ENCODE data around the gene MYZAP. TPM values are rescaled to one million over a fixed set of nuclear protein-coding genes. Genes with fewer than 3 reads are reported as not detected.

The MYZAP gene
- total RNA-seq, 1 experiment from 2014 or later: 0.68 TPM

DNA sequence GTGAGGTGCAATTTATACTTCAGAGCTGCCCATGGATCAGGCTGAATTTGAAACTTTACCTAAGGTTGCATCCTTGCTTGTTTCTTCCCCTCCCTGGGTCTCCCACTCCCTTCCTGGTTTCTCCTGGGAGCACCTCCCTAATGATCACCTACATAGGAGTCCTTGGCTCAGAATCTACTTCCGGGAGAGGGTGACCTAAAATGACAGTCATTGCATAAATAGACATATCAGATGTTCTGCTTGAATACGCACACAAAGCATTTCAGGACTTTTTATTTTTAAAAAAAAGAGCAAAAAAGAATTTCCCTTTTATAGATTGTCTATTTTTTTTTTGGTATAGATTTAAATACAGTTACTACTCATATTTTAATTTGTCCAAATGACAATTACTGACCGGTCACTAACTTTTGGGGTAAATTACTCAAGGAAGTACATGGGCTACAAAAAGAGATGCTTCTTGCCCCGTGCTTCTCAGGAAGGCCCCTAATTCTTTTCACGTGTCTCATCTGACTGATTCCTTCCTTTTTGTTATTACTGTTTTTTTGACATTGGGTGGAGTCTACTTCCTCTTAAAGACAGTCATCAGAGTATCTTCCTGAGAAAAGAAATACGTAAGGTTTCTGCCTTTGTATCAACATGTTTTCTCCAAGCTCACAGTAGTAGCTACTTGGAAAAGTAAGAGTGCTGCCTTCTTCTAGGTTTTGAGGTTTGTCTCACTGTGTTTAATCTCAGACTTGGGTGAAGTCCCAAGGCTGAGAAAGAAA is 4.9 kb upstream of the MYZAP start:
- ChIA-PET POLR2A (no interaction called here), CTCF (no interaction called here)
- no peak overlapping the region for H3K27ac Mint-ChIP-seq
- no peak for TF ChIP-seq NR3C1 (CRISPR knock-in tag; conservative IDR thresholded peaks at IDR 0.05; ENCODE audit: low read depth)
- no peak for TF ChIP-seq ZNF671 (CRISPR knock-in tag; IDR thresholded peaks at IDR 0.05)
- TF ChIP-seq FOXP1 (CRISPR knock-in tag; IDR thresholded peaks at IDR 0.05; ENCODE audit: borderline replicate concordance): no peak
- TF ChIP-seq JAZF1 (CRISPR knock-in tag; IDR thresholded peaks at IDR 0.05): no peak
- no peak for TF ChIP-seq TP53 (CRISPR knock-in tag; IDR thresholded peaks at IDR 0.05)
- no peak for ATAC-seq
- DNase-seq (ENCODE audit: low spot score): no peak
- H3K27me3 Mint-ChIP-seq (ENCODE audit: low read depth): peaks cover 24% of the 10 kb centered on the region
- H3K4me1 Mint-ChIP-seq: peaks cover 5% of the 10 kb centered on the region
- H3K4me3 Mint-ChIP-seq: no peak overlapping the region
- peaks cover 14% of the 10 kb centered on the region for H3K9me3 Mint-ChIP-seq
- H3K36me3 Mint-ChIP-seq: no peaks in the 10 kb centered on the region; the same call in 1 of the 2 replicates

DNA sequence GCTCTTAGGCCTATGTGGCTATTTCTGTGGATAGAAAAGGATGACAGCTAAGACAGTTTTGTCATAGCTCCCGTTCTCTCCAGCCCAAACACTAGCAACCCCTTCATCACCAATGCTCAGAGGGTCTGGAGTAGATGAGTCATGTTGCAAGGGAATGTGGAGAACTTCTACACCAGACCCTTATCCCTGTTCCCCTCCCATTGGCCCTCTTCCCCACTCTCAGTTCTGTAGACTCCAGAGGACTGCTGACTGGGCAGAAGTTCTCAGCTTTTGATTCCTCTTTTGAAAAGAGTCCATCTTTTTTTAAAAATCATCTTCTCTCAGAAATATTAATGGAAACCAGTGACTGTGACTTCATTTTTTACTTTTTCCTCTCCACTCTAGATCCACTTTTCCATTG is 2.4 kb upstream of the MYZAP start:
- H3K36me3 Mint-ChIP-seq: no peaks in the 10 kb centered on the region
- H3K4me1 Mint-ChIP-seq: peaks cover 11% of the 10 kb centered on the region
- no peaks in the 10 kb centered on the region for H3K9me3 Mint-ChIP-seq
- no peak overlapping the region for H3K27ac Mint-ChIP-seq
- TF ChIP-seq ZNF232 (CRISPR knock-in tag; IDR thresholded peaks at IDR 0.05) (no peak), JAZF1 (CRISPR knock-in tag; IDR thresholded peaks at IDR 0.05) (no peak), ZNF671 (CRISPR knock-in tag; IDR thresholded peaks at IDR 0.05) (no peak), GTF2I (CRISPR knock-in tag; conservative IDR thresholded peaks at IDR 0.05) (no peak)
- TF ChIP-seq, protein P1, sequence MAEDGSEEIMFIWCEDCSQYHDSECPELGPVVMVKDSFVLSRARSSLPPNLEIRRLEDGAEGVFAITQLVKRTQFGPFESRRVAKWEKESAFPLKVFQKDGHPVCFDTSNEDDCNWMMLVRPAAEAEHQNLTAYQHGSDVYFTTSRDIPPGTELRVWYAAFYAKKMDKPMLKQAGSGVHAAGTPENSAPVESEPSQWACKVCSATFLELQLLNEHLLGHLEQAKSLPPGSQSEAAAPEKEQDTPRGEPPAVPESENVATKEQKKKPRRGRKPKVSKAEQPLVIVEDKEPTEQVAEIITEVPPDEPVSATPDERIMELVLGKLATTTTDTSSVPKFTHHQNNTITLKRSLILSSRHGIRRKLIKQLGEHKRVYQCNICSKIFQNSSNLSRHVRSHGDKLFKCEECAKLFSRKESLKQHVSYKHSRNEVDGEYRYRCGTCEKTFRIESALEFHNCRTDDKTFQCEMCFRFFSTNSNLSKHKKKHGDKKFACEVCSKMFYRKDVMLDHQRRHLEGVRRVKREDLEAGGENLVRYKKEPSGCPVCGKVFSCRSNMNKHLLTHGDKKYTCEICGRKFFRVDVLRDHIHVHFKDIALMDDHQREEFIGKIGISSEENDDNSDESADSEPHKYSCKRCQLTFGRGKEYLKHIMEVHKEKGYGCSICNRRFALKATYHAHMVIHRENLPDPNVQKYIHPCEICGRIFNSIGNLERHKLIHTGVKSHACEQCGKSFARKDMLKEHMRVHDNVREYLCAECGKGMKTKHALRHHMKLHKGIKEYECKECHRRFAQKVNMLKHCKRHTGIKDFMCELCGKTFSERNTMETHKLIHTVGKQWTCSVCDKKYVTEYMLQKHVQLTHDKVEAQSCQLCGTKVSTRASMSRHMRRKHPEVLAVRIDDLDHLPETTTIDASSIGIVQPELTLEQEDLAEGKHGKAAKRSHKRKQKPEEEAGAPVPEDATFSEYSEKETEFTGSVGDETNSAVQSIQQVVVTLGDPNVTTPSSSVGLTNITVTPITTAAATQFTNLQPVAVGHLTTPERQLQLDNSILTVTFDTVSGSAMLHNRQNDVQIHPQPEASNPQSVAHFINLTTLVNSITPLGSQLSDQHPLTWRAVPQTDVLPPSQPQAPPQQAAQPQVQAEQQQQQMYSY (CRISPR knock-in tag; IDR thresholded peaks at IDR 0.05): no peak
- H3K4me3 Mint-ChIP-seq: no peak overlapping the region
- CTCF ChIA-PET: interaction anchor here (1.5 kb wide), 1 partner anchor 29 kb away, joined by 4 read pairs; no protein-coding TSS in a partner anchor
- peaks cover 43% of the 10 kb centered on the region for H3K27me3 Mint-ChIP-seq (ENCODE audit: low read depth)
- DNase-seq (ENCODE audit: low spot score): no peak
- ATAC-seq: no peak
- POLR2A ChIA-PET: no interaction called here

DNA sequence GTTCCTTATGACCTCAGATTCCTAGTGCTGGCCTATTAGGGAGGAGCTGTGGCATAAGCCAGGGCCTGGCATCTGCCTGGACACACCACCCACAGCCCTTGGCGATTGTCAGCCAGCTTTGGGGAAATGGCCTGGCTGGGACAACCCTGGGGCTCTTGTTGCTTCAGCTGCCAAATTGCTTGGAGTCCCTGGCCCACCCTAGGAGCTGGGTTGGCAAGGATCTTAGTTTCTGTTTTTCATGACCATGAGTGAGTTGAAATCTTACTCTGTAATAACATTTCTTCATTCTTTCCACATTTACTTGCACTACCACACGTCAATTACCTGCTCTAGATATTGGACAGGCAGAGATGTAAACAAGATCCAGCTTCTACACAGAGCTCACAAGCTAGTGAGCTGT is 1.9 kb upstream of the MYZAP start:
- no peak for ATAC-seq
- TF ChIP-seq MXD4 (CRISPR knock-in tag; IDR thresholded peaks at IDR 0.05; ENCODE audit: borderline replicate concordance): no peak
- TF ChIP-seq SMAD4 (CRISPR knock-in tag; IDR thresholded peaks at IDR 0.05): no peak
- TF ChIP-seq, protein P2, sequence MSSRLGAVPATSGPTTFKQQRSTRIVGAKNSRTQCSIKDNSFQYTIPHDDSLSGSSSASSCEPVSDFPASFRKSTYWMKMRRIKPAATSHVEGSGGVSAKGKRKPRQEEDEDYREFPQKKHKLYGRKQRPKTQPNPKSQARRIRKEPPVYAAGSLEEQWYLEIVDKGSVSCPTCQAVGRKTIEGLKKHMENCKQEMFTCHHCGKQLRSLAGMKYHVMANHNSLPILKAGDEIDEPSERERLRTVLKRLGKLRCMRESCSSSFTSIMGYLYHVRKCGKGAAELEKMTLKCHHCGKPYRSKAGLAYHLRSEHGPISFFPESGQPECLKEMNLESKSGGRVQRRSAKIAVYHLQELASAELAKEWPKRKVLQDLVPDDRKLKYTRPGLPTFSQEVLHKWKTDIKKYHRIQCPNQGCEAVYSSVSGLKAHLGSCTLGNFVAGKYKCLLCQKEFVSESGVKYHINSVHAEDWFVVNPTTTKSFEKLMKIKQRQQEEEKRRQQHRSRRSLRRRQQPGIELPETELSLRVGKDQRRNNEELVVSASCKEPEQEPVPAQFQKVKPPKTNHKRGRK (CRISPR knock-in tag; IDR thresholded peaks at IDR 0.05; ENCODE audit: borderline replicate concordance): no peak
- TF ChIP-seq, protein P3, sequence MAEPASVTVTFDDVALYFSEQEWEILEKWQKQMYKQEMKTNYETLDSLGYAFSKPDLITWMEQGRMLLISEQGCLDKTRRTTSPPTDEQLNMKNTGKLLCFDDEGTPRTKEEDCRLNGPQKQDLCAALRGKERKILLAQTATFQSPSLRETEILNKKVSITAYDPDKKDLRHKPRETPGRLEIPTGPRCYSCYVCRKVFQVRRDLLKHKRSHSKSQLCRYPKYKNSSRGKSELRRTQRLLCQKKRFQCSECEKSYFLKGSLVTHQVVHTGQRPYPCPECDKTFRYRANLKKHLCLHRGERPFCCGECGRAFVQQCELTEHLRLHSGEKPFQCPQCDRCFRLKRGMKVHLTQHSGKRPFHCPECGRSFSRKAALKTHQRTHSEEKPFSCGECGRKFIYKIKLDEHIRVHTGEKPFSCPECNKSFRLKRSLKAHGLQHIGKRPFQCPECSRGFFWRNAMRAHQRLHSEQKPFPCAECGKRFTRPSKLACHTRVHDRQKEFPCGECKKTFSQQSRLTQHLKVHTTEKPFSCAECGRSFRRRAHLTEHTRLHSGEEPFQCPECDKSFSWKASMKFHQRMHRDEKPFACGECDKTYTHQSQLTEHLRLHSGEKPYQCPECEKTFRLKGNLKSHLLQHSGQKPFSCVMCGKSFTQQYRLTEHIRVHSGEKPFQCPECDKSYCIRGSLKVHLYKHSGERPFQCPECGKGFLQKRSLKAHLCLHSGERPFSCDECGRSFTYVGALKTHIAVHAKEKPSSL (CRISPR knock-in tag; conservative IDR thresholded peaks at IDR 0.05): no peak
- no peak for TF ChIP-seq ZNF232 (CRISPR knock-in tag; IDR thresholded peaks at IDR 0.05)
- no peak for TF ChIP-seq CREM (CRISPR knock-in tag; IDR thresholded peaks at IDR 0.05)
- no peak for TF ChIP-seq KAT7 (CRISPR knock-in tag; IDR thresholded peaks at IDR 0.05; ENCODE audit: borderline replicate concordance)
- no peak for TF ChIP-seq GTF2I (CRISPR knock-in tag; conservative IDR thresholded peaks at IDR 0.05)
- TF ChIP-seq SP1 (CRISPR knock-in tag; conservative IDR thresholded peaks at IDR 0.05): no peak
- no peak for TF ChIP-seq ZNF263 (CRISPR knock-in tag; IDR thresholded peaks at IDR 0.05; ENCODE audit: low read depth)
- TF ChIP-seq GABPB1 (CRISPR knock-in tag; IDR thresholded peaks at IDR 0.05): no peak
- TF ChIP-seq, protein P4, sequence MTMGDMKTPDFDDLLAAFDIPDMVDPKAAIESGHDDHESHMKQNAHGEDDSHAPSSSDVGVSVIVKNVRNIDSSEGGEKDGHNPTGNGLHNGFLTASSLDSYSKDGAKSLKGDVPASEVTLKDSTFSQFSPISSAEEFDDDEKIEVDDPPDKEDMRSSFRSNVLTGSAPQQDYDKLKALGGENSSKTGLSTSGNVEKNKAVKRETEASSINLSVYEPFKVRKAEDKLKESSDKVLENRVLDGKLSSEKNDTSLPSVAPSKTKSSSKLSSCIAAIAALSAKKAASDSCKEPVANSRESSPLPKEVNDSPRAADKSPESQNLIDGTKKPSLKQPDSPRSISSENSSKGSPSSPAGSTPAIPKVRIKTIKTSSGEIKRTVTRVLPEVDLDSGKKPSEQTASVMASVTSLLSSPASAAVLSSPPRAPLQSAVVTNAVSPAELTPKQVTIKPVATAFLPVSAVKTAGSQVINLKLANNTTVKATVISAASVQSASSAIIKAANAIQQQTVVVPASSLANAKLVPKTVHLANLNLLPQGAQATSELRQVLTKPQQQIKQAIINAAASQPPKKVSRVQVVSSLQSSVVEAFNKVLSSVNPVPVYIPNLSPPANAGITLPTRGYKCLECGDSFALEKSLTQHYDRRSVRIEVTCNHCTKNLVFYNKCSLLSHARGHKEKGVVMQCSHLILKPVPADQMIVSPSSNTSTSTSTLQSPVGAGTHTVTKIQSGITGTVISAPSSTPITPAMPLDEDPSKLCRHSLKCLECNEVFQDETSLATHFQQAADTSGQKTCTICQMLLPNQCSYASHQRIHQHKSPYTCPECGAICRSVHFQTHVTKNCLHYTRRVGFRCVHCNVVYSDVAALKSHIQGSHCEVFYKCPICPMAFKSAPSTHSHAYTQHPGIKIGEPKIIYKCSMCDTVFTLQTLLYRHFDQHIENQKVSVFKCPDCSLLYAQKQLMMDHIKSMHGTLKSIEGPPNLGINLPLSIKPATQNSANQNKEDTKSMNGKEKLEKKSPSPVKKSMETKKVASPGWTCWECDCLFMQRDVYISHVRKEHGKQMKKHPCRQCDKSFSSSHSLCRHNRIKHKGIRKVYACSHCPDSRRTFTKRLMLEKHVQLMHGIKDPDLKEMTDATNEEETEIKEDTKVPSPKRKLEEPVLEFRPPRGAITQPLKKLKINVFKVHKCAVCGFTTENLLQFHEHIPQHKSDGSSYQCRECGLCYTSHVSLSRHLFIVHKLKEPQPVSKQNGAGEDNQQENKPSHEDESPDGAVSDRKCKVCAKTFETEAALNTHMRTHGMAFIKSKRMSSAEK (CRISPR knock-in tag; IDR thresholded peaks at IDR 0.05; ENCODE audit: borderline replicate concordance): no peak
- TF ChIP-seq ZNF423 (CRISPR knock-in tag; IDR thresholded peaks at IDR 0.05): no peak
- POLR2A ChIA-PET: no interaction called here
- CTCF ChIA-PET: interaction anchor here (1.4 to 1.5 kb wide), 2 partner anchors 30 to 48 kb away, joined by 4 read pairs; no protein-coding TSS in a partner anchor
- no peak overlapping the region for H3K27ac Mint-ChIP-seq
- H3K36me3 Mint-ChIP-seq: no peaks in the 10 kb centered on the region
- H3K27me3 Mint-ChIP-seq (ENCODE audit: low read depth): peaks cover 43% of the 10 kb centered on the region
- no peak for DNase-seq (ENCODE audit: low spot score)
- H3K4me1 Mint-ChIP-seq: peaks cover 11% of the 10 kb centered on the region
- H3K4me3 Mint-ChIP-seq: no peak overlapping the region
- no peaks in the 10 kb centered on the region for H3K9me3 Mint-ChIP-seq
